HEK293T (cell line): ENCODE measurements around the gene ADAP1.

Experiments used
- FOXA1 ChIP-seq: fragments of 450-650 bp; IDR thresholded peaks from 2 replicates; pipeline ENCODE4 v1.6.1; 2016; ENCODE audit warnings: mild to moderate bottlenecking
- FOXM1 ChIP-seq: fragments of 450-650 bp; IDR thresholded peaks from 2 replicates; pipeline ENCODE4 v1.6.1; 2017; ENCODE audit warnings: mild to moderate bottlenecking, borderline replicate concordance
- L3MBTL2 ChIP-seq: fragments of 450-650 bp; conservative IDR thresholded peaks from 2 replicates; pipeline ENCODE4 v1.6.1; 2016; ENCODE audit warnings: mild to moderate bottlenecking

DNA sequence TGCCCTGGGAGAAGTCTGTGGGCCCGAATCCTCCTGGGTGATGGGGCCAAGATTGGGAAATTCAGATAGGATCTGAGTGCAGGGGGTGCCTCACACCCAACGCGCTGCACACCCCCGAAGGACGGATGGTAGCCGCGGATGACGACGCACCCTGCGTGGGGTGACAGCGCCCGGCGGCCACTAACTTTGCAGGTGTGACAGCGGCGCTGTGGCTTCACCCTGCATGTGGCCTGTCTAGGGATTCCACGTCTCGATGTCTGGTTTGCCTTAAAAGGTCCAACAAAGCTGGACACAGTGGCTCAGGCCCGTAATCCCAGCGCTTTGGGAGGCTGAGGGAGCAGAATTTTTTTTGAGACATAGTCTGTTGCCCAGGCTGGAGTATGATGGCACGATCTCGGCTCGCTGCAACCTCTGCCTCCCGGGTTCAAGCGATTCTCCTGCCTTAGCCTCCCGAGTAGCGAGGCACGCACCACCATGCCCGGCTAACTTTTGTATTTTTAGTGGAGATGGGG lies 18.6 kb downstream of the ADAP1 start:
- TF ChIP-seq FOXM1, result no peak
- TF ChIP-seq L3MBTL2, result no peak
- TF ChIP-seq FOXA1, result no peak
